Glutamatergic neuron (in vitro differentiated cells): ENCODE data around the gene STAG1. TPM values are rescaled to one million over a fixed set of nuclear protein-coding genes. Genes with fewer than 3 reads are reported as not detected.
"Not testable (repeated sequence)": the region's sequence is repeated elsewhere in the genome, so short reads cannot be mapped to it uniquely, and the experiment has no call there.

ENCODE experiments used
- DNase-seq: peaks from one replicate; pipeline ENCODE4 v3.0.0; 2022
- H3K27ac Mint-ChIP-seq: one replicate; pipeline ENCODE4 v1.8.0; 2020; ENCODE audit warnings: mild to moderate bottlenecking, mixed read lengths, inconsistent platforms; ENCODE audit not compliant: unreplicated experiment
- H3K27me3 Mint-ChIP-seq: one replicate; pipeline ENCODE4 v1.8.0; 2020; ENCODE audit warnings: mild to moderate bottlenecking, moderate library complexity, mixed read lengths, inconsistent platforms; ENCODE audit not compliant: unreplicated experiment
- H3K36me3 Mint-ChIP-seq: one replicate; pipeline ENCODE4 v1.8.0; 2020; ENCODE audit warnings: mild to moderate bottlenecking, mixed read lengths, inconsistent platforms; ENCODE audit not compliant: unreplicated experiment
- H3K4me1 Mint-ChIP-seq: one replicate; pipeline ENCODE4 v1.8.0; 2020; ENCODE audit warnings: mild to moderate bottlenecking, low read depth, mixed read lengths, inconsistent platforms; ENCODE audit not compliant: unreplicated experiment
- H3K4me3 Mint-ChIP-seq: one replicate; pipeline ENCODE4 v1.8.0; 2020; ENCODE audit warnings: mild to moderate bottlenecking, mixed read lengths, inconsistent platforms; ENCODE audit not compliant: unreplicated experiment
- H3K9me3 Mint-ChIP-seq: one replicate; pipeline ENCODE4 v1.8.0; 2020; ENCODE audit warnings: mild to moderate bottlenecking, moderate library complexity, mixed read lengths, inconsistent platforms; ENCODE audit not compliant: unreplicated experiment
- total RNA-seq: library from RNA; stranded (reverse); fragmentation: NEBNext Ultra II Directional; extraction: Animal tissue kit (Norgen Biotek cat#: 25700); gene quantifications from one replicate; pipeline ENCODE4 v1.2.1, GENCODE V29; 2021; ENCODE audit not compliant: unreplicated experiment
- TF ChIP-seq, protein P1 (sequence below): fragments of 200-600 bp; sonication (generic); IDR thresholded peaks from one replicate; pipeline ENCODE4 v1.5.0; 2021; ENCODE audit not compliant: partially characterized antibody, unreplicated experiment

The STAG1 gene
- total RNA-seq, 1 donor from 2014 or later: 22.8 TPM

DNA sequence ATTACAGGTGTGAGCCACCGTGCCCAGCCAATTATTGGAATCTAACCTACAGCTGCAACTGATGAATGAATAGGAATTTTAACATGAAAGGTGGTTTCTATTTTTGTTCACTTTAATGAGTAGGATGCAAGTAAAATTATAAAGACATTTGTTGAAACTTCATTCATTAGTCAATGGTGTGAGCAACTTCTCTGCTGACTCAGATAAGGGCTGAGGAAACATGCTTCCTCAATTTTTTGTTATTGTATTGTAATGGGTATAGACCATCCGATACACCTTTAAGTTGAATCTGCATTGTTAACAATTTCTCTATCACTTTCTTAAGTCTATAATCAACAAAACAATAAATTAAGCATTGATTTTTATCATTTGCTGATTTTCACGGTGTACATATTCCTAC lies 127.8 kb downstream of the STAG1 start:
- Mint-ChIP-seq H3K27me3 (no peaks in the 10 kb centered on the region), H3K36me3 (no peaks in the 10 kb centered on the region), H3K4me3 (no peak overlapping the region), H3K27ac (no peak overlapping the region), H3K9me3 (peaks cover 2% of the 10 kb centered on the region), H3K4me1 (no peaks in the 10 kb centered on the region)
- TF ChIP-seq, protein P1, sequence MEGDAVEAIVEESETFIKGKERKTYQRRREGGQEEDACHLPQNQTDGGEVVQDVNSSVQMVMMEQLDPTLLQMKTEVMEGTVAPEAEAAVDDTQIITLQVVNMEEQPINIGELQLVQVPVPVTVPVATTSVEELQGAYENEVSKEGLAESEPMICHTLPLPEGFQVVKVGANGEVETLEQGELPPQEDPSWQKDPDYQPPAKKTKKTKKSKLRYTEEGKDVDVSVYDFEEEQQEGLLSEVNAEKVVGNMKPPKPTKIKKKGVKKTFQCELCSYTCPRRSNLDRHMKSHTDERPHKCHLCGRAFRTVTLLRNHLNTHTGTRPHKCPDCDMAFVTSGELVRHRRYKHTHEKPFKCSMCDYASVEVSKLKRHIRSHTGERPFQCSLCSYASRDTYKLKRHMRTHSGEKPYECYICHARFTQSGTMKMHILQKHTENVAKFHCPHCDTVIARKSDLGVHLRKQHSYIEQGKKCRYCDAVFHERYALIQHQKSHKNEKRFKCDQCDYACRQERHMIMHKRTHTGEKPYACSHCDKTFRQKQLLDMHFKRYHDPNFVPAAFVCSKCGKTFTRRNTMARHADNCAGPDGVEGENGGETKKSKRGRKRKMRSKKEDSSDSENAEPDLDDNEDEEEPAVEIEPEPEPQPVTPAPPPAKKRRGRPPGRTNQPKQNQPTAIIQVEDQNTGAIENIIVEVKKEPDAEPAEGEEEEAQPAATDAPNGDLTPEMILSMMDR: no peak
- no peak for DNase-seq

- Mint-ChIP-seq H3K4me3 (no peak overlapping the region), H3K4me1 (no peaks in the 10 kb centered on the region), H3K27ac (no peak overlapping the region), H3K36me3 (no peaks in the 10 kb centered on the region), H3K27me3 (peaks cover 2% of the 10 kb centered on the region), H3K9me3 (peaks cover 2% of the 10 kb centered on the region)
- no peak for DNase-seq
- TF ChIP-seq, protein P1: no peak
These were observed 130.6 kb downstream of the STAG1 start for GRCh38 chr3:136621628-136622027.

DNA sequence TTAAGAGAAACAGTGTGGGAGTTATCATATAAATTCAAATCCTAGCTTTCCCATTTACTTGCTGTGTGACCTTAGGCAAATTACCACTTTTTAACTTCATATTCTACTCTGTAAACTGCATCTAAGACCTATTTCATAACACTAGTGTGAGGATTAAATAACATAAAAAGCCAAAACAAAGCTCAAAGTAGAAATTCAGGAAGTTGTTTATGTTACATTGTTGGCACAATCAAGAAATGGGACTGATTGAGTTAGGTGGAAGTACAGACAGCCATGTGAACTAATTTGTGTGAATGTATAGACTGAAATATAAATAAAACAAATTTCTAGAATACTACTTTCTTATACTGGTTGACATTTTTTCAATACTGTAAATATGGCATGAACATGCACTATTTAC lies 131.7 kb downstream of the STAG1 start:
- Mint-ChIP-seq H3K27ac (no peak overlapping the region), H3K4me3 (no peak overlapping the region), H3K9me3 (peaks cover 2% of the 10 kb centered on the region), H3K4me1 (no peaks in the 10 kb centered on the region), H3K27me3 (peaks cover 2% of the 10 kb centered on the region), H3K36me3 (no peaks in the 10 kb centered on the region)
- TF ChIP-seq, protein P1: no peak
- no peak for DNase-seq

- H3K4me1 Mint-ChIP-seq, H3K27me3 Mint-ChIP-seq, H3K4me3 Mint-ChIP-seq, H3K36me3 Mint-ChIP-seq, H3K27ac Mint-ChIP-seq, DNase-seq, H3K9me3 Mint-ChIP-seq: not testable (repeated sequence)
These were observed 134.1 kb downstream of the STAG1 start for GRCh38 chr3:136617969-136618525.

- Mint-ChIP-seq H3K36me3 (no peaks in the 10 kb centered on the region), H3K27me3 (peaks cover 4% of the 10 kb centered on the region), H3K4me3 (no peak overlapping the region), H3K4me1 (no peaks in the 10 kb centered on the region), H3K9me3 (peaks cover 2% of the 10 kb centered on the region), H3K27ac (no peak overlapping the region)
- DNase-seq: no peak
- TF ChIP-seq, protein P1: no peak
These were observed 135.0 kb downstream of the STAG1 start for GRCh38 chr3:136617198-136617597.
